AG04449 (cell line): ENCODE data around the gene DIS3L2.

Source experiments
- CTCF ChIA-PET: fragments of 350-600 bp; formaldehyde crosslinking; extraction: SDS; loops from one replicate; lab custom pipeline; 2021; ENCODE audit warnings: antibody characterized with exemption; lab: Yijun Ruan, JAX
- POLR2A ChIA-PET: fragments of 400-600, 350-600 bp; formaldehyde crosslinking; extraction: SDS; loops from one replicate; lab custom pipeline; 2020; ENCODE audit warnings: antibody characterized with exemption, inconsistent platforms; lab: Yijun Ruan, JAX
- DNase-seq: peaks from one replicate; pipeline ENCODE4 v3.0.0-alpha.2; 2010; ENCODE audit warnings: low read depth, low spot score
- H3K4me3 ChIP-seq: 2 replicates; pipeline ENCODE4 v1.5.1; 2011; ENCODE audit warnings: low read depth, mild to moderate bottlenecking, control low read depth, low read length
- TF ChIP-seq, protein P1 (sequence below): IDR thresholded peaks from one replicate; pipeline ENCODE4 v1.5.1; 2011; ENCODE audit warnings: mild to moderate bottlenecking, moderate library complexity, low read length, control low read depth, inconsistent platforms; ENCODE audit not compliant: insufficient read depth; ENCODE audit errors: missing control alignments

Gene DIS3L2

DNA sequence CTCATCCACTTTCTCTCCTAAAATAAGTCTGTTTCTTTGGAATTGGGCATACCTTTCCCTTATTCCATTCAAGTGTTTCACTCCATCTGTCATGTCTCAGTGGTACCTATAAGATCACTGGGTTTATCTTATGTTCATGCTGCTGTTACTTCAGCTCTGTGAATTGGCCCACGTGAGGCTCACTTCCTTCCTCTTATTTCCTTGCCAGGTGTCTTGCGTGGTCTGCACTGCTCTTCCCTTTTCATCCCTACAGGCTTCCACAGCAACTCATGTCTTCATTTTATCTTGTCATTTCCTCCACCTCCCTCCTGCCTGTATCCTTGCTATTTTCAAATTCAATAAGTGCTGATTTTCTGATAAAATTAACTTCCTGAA lies 258.0 kb downstream of the DIS3L2 start:
- CTCF ChIA-PET: no interaction called here
- H3K4me3 ChIP-seq: no peak overlapping the region
- POLR2A ChIA-PET: no interaction called here
- TF ChIP-seq, protein P1, sequence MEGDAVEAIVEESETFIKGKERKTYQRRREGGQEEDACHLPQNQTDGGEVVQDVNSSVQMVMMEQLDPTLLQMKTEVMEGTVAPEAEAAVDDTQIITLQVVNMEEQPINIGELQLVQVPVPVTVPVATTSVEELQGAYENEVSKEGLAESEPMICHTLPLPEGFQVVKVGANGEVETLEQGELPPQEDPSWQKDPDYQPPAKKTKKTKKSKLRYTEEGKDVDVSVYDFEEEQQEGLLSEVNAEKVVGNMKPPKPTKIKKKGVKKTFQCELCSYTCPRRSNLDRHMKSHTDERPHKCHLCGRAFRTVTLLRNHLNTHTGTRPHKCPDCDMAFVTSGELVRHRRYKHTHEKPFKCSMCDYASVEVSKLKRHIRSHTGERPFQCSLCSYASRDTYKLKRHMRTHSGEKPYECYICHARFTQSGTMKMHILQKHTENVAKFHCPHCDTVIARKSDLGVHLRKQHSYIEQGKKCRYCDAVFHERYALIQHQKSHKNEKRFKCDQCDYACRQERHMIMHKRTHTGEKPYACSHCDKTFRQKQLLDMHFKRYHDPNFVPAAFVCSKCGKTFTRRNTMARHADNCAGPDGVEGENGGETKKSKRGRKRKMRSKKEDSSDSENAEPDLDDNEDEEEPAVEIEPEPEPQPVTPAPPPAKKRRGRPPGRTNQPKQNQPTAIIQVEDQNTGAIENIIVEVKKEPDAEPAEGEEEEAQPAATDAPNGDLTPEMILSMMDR: no peak
- no peak for DNase-seq

DNA sequence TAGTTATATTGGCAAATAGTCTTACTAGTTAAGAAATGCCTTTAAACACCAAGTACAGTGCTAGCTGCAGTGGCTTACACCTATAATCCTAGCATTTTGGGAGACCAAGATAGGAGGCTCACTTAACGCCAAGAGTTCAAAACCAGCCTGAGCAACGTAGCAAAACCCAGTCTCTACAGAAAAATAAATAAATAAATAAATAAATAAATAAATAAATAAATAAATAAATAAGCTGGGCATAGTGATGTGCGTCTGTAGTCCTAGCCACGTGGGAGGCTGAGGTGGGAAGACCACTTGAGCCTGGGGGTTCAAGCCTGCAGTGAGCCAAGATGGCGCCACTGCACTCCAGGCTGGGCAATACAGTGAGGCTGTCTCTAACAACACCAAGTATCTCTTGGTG lies 258.4 kb downstream of the DIS3L2 start:
- TF ChIP-seq, protein P1: no peak
- ChIA-PET POLR2A (no interaction called here), CTCF (no interaction called here)
- DNase-seq: no peak
- no peak overlapping the region for H3K4me3 ChIP-seq

DNA sequence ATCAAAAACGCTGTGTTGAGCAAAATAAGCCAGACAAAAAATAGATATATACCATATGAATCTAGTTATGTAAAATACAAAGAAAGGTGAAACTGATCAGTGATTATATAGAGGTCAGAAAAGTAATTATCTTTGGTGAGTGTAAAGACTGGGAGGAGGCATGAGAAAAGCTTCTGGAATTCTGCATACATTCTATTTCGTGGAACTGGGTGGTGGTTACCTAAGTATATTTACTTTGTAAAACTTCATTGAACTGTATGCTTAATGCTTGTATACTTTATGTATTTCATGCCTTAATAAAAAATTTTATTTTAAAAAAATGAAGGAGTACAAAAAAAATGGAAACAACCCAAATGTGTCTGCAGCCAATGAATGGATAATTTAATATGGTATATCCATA lies 263.9 kb downstream of the DIS3L2 start:
- ChIA-PET POLR2A (no interaction called here), CTCF (interaction anchor here (1.3 kb wide), 1 partner anchor 68 kb away, joined by 3 read pairs; no protein-coding TSS in a partner anchor)
- TF ChIP-seq, protein P1: no peak
- DNase-seq: no peak
- H3K4me3 ChIP-seq: no peak overlapping the region

DNA sequence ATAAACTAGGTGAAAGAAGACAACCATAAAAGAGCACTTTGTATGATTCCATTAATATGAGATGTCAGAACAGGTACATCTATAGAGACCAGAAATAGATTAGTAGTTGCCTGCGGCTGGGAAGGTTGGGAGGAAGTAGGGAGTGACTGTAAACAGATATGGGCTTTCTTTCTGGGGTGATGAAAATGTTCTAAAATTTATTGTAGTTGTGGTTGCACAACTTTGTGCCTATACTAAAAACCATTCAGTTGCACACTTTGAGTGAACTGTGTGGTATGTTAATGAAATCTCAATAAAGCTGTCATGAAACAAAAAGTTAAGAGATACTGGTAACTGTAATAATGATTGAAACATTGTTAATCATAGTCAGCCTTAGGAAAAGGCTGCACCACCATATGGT lies 264.4 kb downstream of the DIS3L2 start:
- TF ChIP-seq, protein P1: no peak
- no peak overlapping the region for H3K4me3 ChIP-seq
- no peak for DNase-seq
- ChIA-PET CTCF (no interaction called here), POLR2A (no interaction called here)

DNA sequence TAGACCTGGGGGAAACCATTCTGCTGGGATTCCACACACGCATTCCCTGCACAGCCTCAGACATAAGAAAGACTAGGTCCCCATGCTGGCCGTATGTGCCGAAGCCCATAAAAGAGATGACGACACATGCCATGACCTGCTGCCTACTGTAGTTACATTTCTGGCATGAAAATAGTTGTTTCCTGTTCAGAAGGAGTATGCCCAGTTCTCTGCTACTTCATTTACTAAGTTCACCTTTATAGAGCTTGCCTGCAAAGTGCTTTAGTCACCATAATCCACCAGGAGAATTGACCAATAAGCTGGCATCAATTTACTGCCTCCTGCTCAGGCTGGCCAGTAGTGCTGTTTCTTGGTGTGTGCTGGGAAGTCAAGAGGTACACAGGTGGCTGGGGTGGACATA lies 266.8 kb downstream of the DIS3L2 start:
- POLR2A ChIA-PET: no interaction called here

DNA sequence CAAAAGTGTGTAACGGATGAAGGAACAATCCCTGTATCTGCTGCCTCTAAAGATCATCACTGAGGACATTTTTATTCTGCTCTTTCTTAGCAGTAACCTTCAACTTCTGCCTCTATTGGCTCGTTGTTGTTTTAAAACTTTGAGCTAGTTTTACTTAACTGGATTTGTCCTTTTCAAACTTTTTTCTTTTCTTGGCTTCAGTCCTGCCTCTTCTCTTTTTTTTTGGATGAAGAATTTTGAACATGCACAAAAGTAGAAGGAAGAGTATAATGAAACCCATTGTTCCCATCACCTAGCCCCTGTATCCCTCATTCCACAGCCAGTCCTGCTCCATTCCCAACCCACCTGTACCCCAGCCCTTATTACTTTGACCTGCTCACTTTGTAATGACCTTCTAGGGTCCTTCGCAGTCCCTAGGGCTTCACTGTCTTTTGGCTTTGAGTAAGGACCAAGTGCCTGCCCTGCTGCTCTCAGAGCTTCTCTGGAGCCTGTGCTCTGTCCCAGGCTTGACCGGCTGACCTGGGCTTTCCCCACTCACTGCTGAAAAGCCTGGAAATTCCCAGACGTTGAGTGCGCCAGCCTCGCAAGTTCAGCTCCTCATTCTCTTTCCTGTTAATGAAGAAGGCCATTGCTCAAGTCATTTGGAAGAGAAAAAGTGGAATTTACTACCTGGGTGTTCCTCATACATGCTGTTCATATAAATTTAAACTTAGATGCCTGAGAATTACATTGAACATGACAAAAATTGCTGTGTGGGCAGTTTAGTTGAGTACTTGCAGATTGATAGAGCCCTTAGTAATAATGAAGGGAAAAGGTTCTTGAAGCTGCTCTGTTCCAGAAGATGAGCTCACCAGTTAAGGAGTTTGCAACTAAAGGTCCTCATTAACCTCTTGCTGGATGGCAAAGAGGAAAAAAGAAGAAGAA lies 267.7 kb downstream of the DIS3L2 start:
- H3K4me3 ChIP-seq: no peak overlapping the region
- ChIA-PET POLR2A (no interaction called here), CTCF (interaction anchor here (0.8 to 1.5 kb wide), 3 partner anchors 11 to 324 kb away, joined by 3 to 6 read pairs (median 4); no protein-coding TSS in a partner anchor)
- no peak for DNase-seq
- TF ChIP-seq, protein P1: no peak

More for the DNA sequence above, 266.8 kb downstream of the DIS3L2 start:
- CTCF ChIA-PET: interaction anchor here (1.4 kb wide), 1 partner anchor 303 kb away, joined by 4 read pairs; no protein-coding TSS in a partner anchor
- TF ChIP-seq, protein P1: no peak
- no peak overlapping the region for H3K4me3 ChIP-seq
- no peak for DNase-seq
